Measurements from ENCODE around the gene VPS39. TPM values are rescaled to one million over a fixed set of nuclear protein-coding genes. Genes with fewer than 3 reads are reported as not detected.

The VPS39 gene
- total RNA-seq, 3 donors from 2014 or later (not counting 1 experiment from before 2014, with no cell fraction given), result 104 to 115 (median 112) TPM

GRCh38 chr15:42148808-42149492, 59.2 kb downstream of the VPS39 start:
- Histone ChIP-seq H3K4me3 (ENCODE audit: low read length) (no peak overlapping the region), H3K27me3 (ENCODE audit: control insufficient read depth, insufficient read depth, low read length) (no peaks in the 10 kb centered on the region), H3K4me1 (ENCODE audit: control insufficient read depth, insufficient read depth, low read length) (no peaks in the 10 kb centered on the region), H3K27ac (ENCODE audit: low read length) (no peak overlapping the region), H3K9me3 (ENCODE audit: control insufficient read depth, insufficient read depth, low read length) (no peaks in the 10 kb centered on the region), H3K36me3 (ENCODE audit: control insufficient read depth, insufficient read depth, low read length) (no peaks in the 10 kb centered on the region)
- no peaks in the 10 kb centered on the region for H3K9me3 Mint-ChIP-seq
- TF ChIP-seq CTCF (IDR thresholded peaks at IDR 0.05), result no peak
- no peaks in the 10 kb centered on the region for H3K4me1 Mint-ChIP-seq
- DNase-seq (no peak), ATAC-seq (no peak)
- H3K36me3 Mint-ChIP-seq, result no peaks in the 10 kb centered on the region
- 92% methylated on average over 12 of the region's 12 CpGs for WGBS (ENCODE audit: insufficient coverage)
- H3K4me3 Mint-ChIP-seq, result no peak overlapping the region
- no peaks in the 10 kb centered on the region for H3K27me3 Mint-ChIP-seq (ENCODE audit: low read depth in 2 of 2)
- intact Hi-C loops (cut with micrococcal nuclease), result no loop called here
- H3K27ac Mint-ChIP-seq, result no peak overlapping the region

- Mint-ChIP-seq H3K36me3 (no peaks in the 10 kb centered on the region), H3K9me3 (no peaks in the 10 kb centered on the region), H3K27me3 (ENCODE audit: low read depth in 2 of 2) (no peaks in the 10 kb centered on the region), H3K4me3 (no peak overlapping the region), H3K27ac (no peak overlapping the region), H3K4me1 (no peaks in the 10 kb centered on the region)
- no peak overlapping the region for H3K27ac ChIP-seq (ENCODE audit: low read length)
- intact Hi-C loops (cut with micrococcal nuclease), result no loop called here
- no peaks in the 10 kb centered on the region for H3K4me1 ChIP-seq (ENCODE audit: control insufficient read depth, insufficient read depth, low read length)
- TF ChIP-seq CTCF (IDR thresholded peaks at IDR 0.05), result no peak
- no peak overlapping the region for H3K4me3 ChIP-seq (ENCODE audit: low read length)
- DNase-seq, result no peak
- no peak for ATAC-seq
- 91% methylated on average over 4 of the region's 4 CpGs for WGBS (ENCODE audit: insufficient coverage)
- H3K27me3 ChIP-seq (ENCODE audit: control insufficient read depth, insufficient read depth, low read length), result no peaks in the 10 kb centered on the region
- H3K9me3 ChIP-seq (ENCODE audit: control insufficient read depth, insufficient read depth, low read length), result no peaks in the 10 kb centered on the region
- no peaks in the 10 kb centered on the region for H3K36me3 ChIP-seq (ENCODE audit: control insufficient read depth, insufficient read depth, low read length)
Observed at GRCh38 chr15:42147431-42147735, 60.7 kb downstream of the VPS39 start.

GRCh38 chr15:42146551-42147430, 61.3 kb downstream of the VPS39 start:
- H3K27ac ChIP-seq (ENCODE audit: low read length), result no peak overlapping the region
- no peak overlapping the region for H3K4me3 ChIP-seq (ENCODE audit: low read length)
- intact Hi-C loops (cut with micrococcal nuclease), result no loop called here
- TF ChIP-seq CTCF (IDR thresholded peaks at IDR 0.05), result no peak
- no peaks in the 10 kb centered on the region for H3K9me3 ChIP-seq (ENCODE audit: control insufficient read depth, insufficient read depth, low read length)
- no peaks in the 10 kb centered on the region for H3K36me3 ChIP-seq (ENCODE audit: control insufficient read depth, insufficient read depth, low read length)
- no peaks in the 10 kb centered on the region for H3K4me1 ChIP-seq (ENCODE audit: control insufficient read depth, insufficient read depth, low read length)
- Mint-ChIP-seq H3K4me1 (no peaks in the 10 kb centered on the region), H3K27me3 (ENCODE audit: low read depth in 2 of 2) (no peaks in the 10 kb centered on the region), H3K36me3 (no peaks in the 10 kb centered on the region), H3K9me3 (no peaks in the 10 kb centered on the region), H3K27ac (no peak overlapping the region), H3K4me3 (no peak overlapping the region)
- DNase-seq (peak in 1 of 2 donors; percentile 8), ATAC-seq (no peak)
- H3K27me3 ChIP-seq (ENCODE audit: control insufficient read depth, insufficient read depth, low read length), result no peaks in the 10 kb centered on the region
- 87% methylated on average over 21 of the region's 24 CpGs for WGBS (ENCODE audit: insufficient coverage)
